Peyer's patch (tissue), 4 donors: Measurements from ENCODE around the gene CACNA1S. TPM values are rescaled to one million over a fixed set of nuclear protein-coding genes. Genes with fewer than 3 reads are reported as not detected.

Source experiments
- DNase-seq, 3 donors: peaks; one replicate each; pipeline ENCODE4 v3.0.0-alpha.2; 2017 to 2019
- H3K27ac ChIP-seq, 4 donors: fragments of 200-600 bp; sonication (generic); one replicate each; pipeline ENCODE4 v1.5.1; 2016 to 2019
- H3K27me3 ChIP-seq, 2 donors: fragments of 200-600 bp; sonication (generic); one replicate each; pipeline ENCODE4 v1.5.1; 2019
- H3K36me3 ChIP-seq, 3 donors: fragments of 200-600 bp; sonication (generic); one replicate each; pipeline ENCODE4 v1.5.1; 2016 to 2019
- H3K4me1 ChIP-seq, 4 donors: fragments of 200-600 bp; sonication (generic); one replicate each; pipeline ENCODE4 v1.5.1; 2016 to 2019
- H3K4me3 ChIP-seq, 4 donors: fragments of 200-600 bp; sonication (generic); 1 replicate in 3 of 4; 2 replicates in 1 of 4; pipeline ENCODE4 v1.5.1; 2016 to 2019; ENCODE audit warnings: mild to moderate bottlenecking in 1 of 4
- H3K9me3 ChIP-seq, 4 donors: fragments of 200-600 bp; sonication (generic); one replicate each; pipeline ENCODE4 v1.5.1; 2016 to 2019; ENCODE audit warnings: mild to moderate bottlenecking in 1 of 4
- CTCF ChIP-seq, 6 experiments: fragments of 450-650 bp in 4 of 6; fragments of 200-600 bp in 2 of 6; sonication (generic) in 1 of 6; IDR thresholded peaks; one replicate each; pipeline ENCODE4 v1.5.1; 2017 to 2019; ENCODE audit warnings: antibody characterized with exemption in 6 of 6, mild to moderate bottlenecking in 3 of 6, moderate library complexity in 1 of 6
- POLR2A ChIP-seq, 2 donors: fragments of 450-650 bp; IDR thresholded peaks; one replicate each; pipeline ENCODE4 v1.5.1; 2017; ENCODE audit warnings: antibody characterized with exemption in 2 of 2, mild to moderate bottlenecking in 2 of 2, moderate library complexity in 2 of 2
- total RNA-seq, 4 donors: library from RNA; depleted of rRNA; stranded (reverse); fragments of >200 nt; gene quantifications; one replicate each; pipeline ENCODE4 v1.1.0, GENCODE V29; 2016

CACNA1S gene
- total RNA-seq, 4 donors from 2014 or later, result not detected

- Histone ChIP-seq H3K27ac (no peak overlapping the region), H3K36me3 (no peaks in the 10 kb centered on the region), H3K4me1 (no peaks in the 10 kb centered on the region), H3K9me3 (no peaks in the 10 kb centered on the region), H3K27me3 (no peaks in the 10 kb centered on the region), H3K4me3 (no peak overlapping the region)
- DNase-seq, result no peak
- TF ChIP-seq POLR2A (IDR thresholded peaks at IDR 0.05) (no peak), CTCF (IDR thresholded peaks at IDR 0.05) (no peak)
Measured at GRCh38 chr1:201061886-201062285, 50.3 kb downstream of the CACNA1S start.

GRCh38 chr1:201061049-201061448 is 51.2 kb downstream of the CACNA1S start:
- TF ChIP-seq POLR2A (IDR thresholded peaks at IDR 0.05) (no peak), CTCF (IDR thresholded peaks at IDR 0.05) (no peak)

GRCh38 chr1:201060586-201060985 is 51.6 kb downstream of the CACNA1S start:
- DNase-seq, result no peak
- Histone ChIP-seq H3K4me1 (peaks cover 0 to 4% (median 0%) of the 10 kb centered on the region in 4 donors), H3K4me3 (no peak overlapping the region), H3K36me3 (no peaks in the 10 kb centered on the region), H3K27ac (no peak overlapping the region), H3K9me3 (no peaks in the 10 kb centered on the region), H3K27me3 (no peaks in the 10 kb centered on the region)
- no peak for TF ChIP-seq CTCF (IDR thresholded peaks at IDR 0.05)
- TF ChIP-seq POLR2A (IDR thresholded peaks at IDR 0.05), result no peak

More at GRCh38 chr1:201061049-201061448, 51.2 kb downstream of the CACNA1S start:
- no peak overlapping the region for H3K4me3 ChIP-seq
- no peaks in the 10 kb centered on the region for H3K27me3 ChIP-seq
- H3K4me1 ChIP-seq, result peaks cover 0 to 4% (median 0%) of the 10 kb centered on the region in 4 donors
- no peaks in the 10 kb centered on the region for H3K9me3 ChIP-seq
- no peak for DNase-seq
- no peak overlapping the region for H3K27ac ChIP-seq
- no peaks in the 10 kb centered on the region for H3K36me3 ChIP-seq

GRCh38 chr1:201059871-201060555 is 52.2 kb downstream of the CACNA1S start:
- no peaks in the 10 kb centered on the region for H3K9me3 ChIP-seq
- no peaks in the 10 kb centered on the region for H3K27me3 ChIP-seq
- H3K27ac ChIP-seq, result no peak overlapping the region
- no peak overlapping the region for H3K4me3 ChIP-seq
- no peaks in the 10 kb centered on the region for H3K36me3 ChIP-seq
- DNase-seq, result no peak
- no peak for TF ChIP-seq CTCF (IDR thresholded peaks at IDR 0.05)
- no peak for TF ChIP-seq POLR2A (IDR thresholded peaks at IDR 0.05)
- H3K4me1 ChIP-seq, result peaks cover 0 to 4% (median 0%) of the 10 kb centered on the region in 4 donors

GRCh38 chr1:201059401-201059800 is 52.8 kb downstream of the CACNA1S start:
- H3K27me3 ChIP-seq, result no peaks in the 10 kb centered on the region
- H3K4me3 ChIP-seq, result no peak overlapping the region
- no peaks in the 10 kb centered on the region for H3K9me3 ChIP-seq
- no peak for TF ChIP-seq CTCF (IDR thresholded peaks at IDR 0.05)
- H3K27ac ChIP-seq, result no peak overlapping the region
- H3K36me3 ChIP-seq, result no peaks in the 10 kb centered on the region
- H3K4me1 ChIP-seq, result peaks cover 0 to 4% (median 0%) of the 10 kb centered on the region in 4 donors
- no peak for DNase-seq
